K562 (cell line): ENCODE results near the gene EML3. TPM values are rescaled to one million over a fixed set of nuclear protein-coding genes. Genes with fewer than 3 reads are reported as not detected.

Experiments used
- ASH1L ChIP-seq: fragments of 450-650 bp; IDR thresholded peaks from 2 replicates; pipeline ENCODE4 v1.6.1; 2018; ENCODE audit warnings: borderline replicate concordance, mild to moderate bottlenecking, low read depth; ENCODE audit not compliant: partially characterized antibody
- CREB3L1 ChIP-seq: fragments of 450-650 bp; IDR thresholded peaks from 2 replicates; pipeline ENCODE4 v1.6.1; 2014; ENCODE audit warnings: low read depth, mild to moderate bottlenecking, moderate library complexity, borderline replicate concordance
- GATA2 ChIP-seq: sonication (generic); formaldehyde crosslinking; IDR thresholded peaks from 2 replicates; pipeline ENCODE4 v1.4.0; 2020; ENCODE audit warnings: mild to moderate bottlenecking, missing genetic modification reagents
- HMG20B ChIP-seq: fragments of 250-450 bp; sonication (Bioruptor Pico); IDR thresholded peaks from 2 replicates; pipeline ENCODE4 v1.5.0; 2021; ENCODE audit warnings: mild to moderate bottlenecking
- MLLT1 ChIP-seq, 2 experiments: fragments of 450-650 bp; IDR thresholded peaks; 2 replicates each; pipeline ENCODE4 v1.6.1; 2016
- PHB ChIP-seq: fragments of 250-450 bp; sonication (Bioruptor Pico); IDR thresholded peaks from 2 replicates; pipeline ENCODE4 v1.5.0; 2021
- POLR2AphosphoS5 ChIP-seq: IDR thresholded peaks from 2 replicates; pipeline ENCODE4 v1.6.1; 2011; ENCODE audit warnings: mild to moderate bottlenecking, low read depth, low read length, moderate library complexity; ENCODE audit not compliant: control insufficient read depth, insufficient read depth
- ZNF239 ChIP-seq: fragments of 250-450 bp; sonication (Bioruptor Pico); IDR thresholded peaks from 2 replicates; pipeline ENCODE4 v1.4.0; 2020; ENCODE audit warnings: mild to moderate bottlenecking
- polyA plus RNA-seq, 8 experiments: library from polyadenylated mRNA; depleted of rRNA in 4 of 8; stranded (reverse) in 5 of 8; unstranded in 3 of 8; fragments of >200 nt; fragmentation: Nextera tagmentation in 2 of 8; fragmentation: Illumina TruSeq in 1 of 8; extraction: Ambion mirVana in 2 of 8; extraction: Trizol in 1 of 8; gene quantifications; 2 replicates each; pipeline versions ENCODE4 v1.2.1 to v1.2.3, GENCODE V29; 2011 to 2014; ENCODE audit warnings: inconsistent platforms in 1 of 8, missing spikeins in 1 of 8
- total RNA-seq, 7 experiments: library from RNA; depleted of rRNA in 6 of 7; stranded (reverse); fragments of >200 nt in 6 of 7; fragmentation: Illumina TruSeq in 2 of 7; extraction: Trizol in 2 of 7; gene quantifications; 2 replicates each; pipeline versions ENCODE4 v1.2.1 to v1.2.3, GENCODE V29; 2011 to 2021; ENCODE audit warnings: low replicate concordance in 1 of 7

Gene EML3
- total and polyA plus RNA-seq, 9 of the 15 experiments (the other 6 are each of a cell fraction or from before 2014, with no cell fraction given): 0.32 to 90.5 (median 26.4) TPM

GRCh38 chr11:62605467-62605866, 7.1 kb downstream of the EML3 start (continued):
- TF ChIP-seq ASH1L: no peak
- TF ChIP-seq ZNF239 (CRISPR knock-in tag): no peak
- no peak for TF ChIP-seq PHB (CRISPR knock-in tag)
- TF ChIP-seq HMG20B (CRISPR knock-in tag): no peak
- TF ChIP-seq CREB3L1: no peak
- TF ChIP-seq MLLT1 (IDR thresholded peaks at IDR 0.05): no peak
- no peak for TF ChIP-seq POLR2AphosphoS5
- TF ChIP-seq GATA2 (CRISPR knock-in tag): no peak
- TF ChIP-seq, all 486 proteins: peak for 0
